Mucosa of rectum (tissue), 2 donors: Measurements from ENCODE around the gene CCL27.

Experiments used
- H3K27ac ChIP-seq, 2 donors: one replicate each; pipeline ENCODE4 v1.7.0; 2013; ENCODE audit warnings: inconsistent platforms in 2 of 2, low read depth in 2 of 2, low read length in 2 of 2
- H3K27me3 ChIP-seq, 2 donors: one replicate each; pipeline ENCODE4 v1.7.0; 2013; ENCODE audit warnings: low read length in 2 of 2; ENCODE audit not compliant: control insufficient read depth in 2 of 2, insufficient read depth in 2 of 2
- H3K36me3 ChIP-seq, 2 donors: one replicate each; pipeline ENCODE4 v1.7.0; 2013; ENCODE audit warnings: low read length in 2 of 2; ENCODE audit not compliant: control insufficient read depth in 2 of 2, insufficient read depth in 2 of 2
- H3K4me1 ChIP-seq, 2 donors: one replicate each; pipeline ENCODE4 v1.7.0; 2013; ENCODE audit warnings: low read length in 2 of 2, mild to moderate bottlenecking in 1 of 2; ENCODE audit not compliant: control insufficient read depth in 2 of 2, insufficient read depth in 2 of 2
- H3K4me3 ChIP-seq, 2 donors: one replicate each; pipeline ENCODE4 v1.7.0; 2013; ENCODE audit warnings: low read length in 2 of 2
- H3K9ac ChIP-seq, 2 donors: one replicate each; pipeline ENCODE4 v1.7.0; 2013; ENCODE audit warnings: low read length in 2 of 2, low read depth in 1 of 2, mild to moderate bottlenecking in 1 of 2
- H3K9me3 ChIP-seq, 2 donors: one replicate each; pipeline ENCODE4 v1.7.0; 2013; ENCODE audit warnings: low read length in 2 of 2; ENCODE audit not compliant: control insufficient read depth in 2 of 2
- donor health status: healthy.
- donor health status: Normal muscosa, but diverticular disease.

Gene CCL27, protein sequence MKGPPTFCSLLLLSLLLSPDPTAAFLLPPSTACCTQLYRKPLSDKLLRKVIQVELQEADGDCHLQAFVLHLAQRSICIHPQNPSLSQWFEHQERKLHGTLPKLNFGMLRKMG

GRCh38 chr9:34662526-34663302 is at the start of gene CCL27:
TSS of gene CCL27 (minus strand) at chr9:34662657. CDS start at chr9:34662633, 24 bp downstream.
- H3K27ac ChIP-seq, result no peak within 1 kb of the TSS
- H3K36me3 ChIP-seq, result no peaks in the 10 kb centered on the region
- no peak within 1 kb of the TSS for H3K4me3 ChIP-seq
- H3K9ac ChIP-seq, result no peak within 1 kb of the TSS
- H3K9me3 ChIP-seq, result no peaks in the 10 kb centered on the region
- H3K4me1 ChIP-seq, result peaks cover 13 to 19% of the 10 kb centered on the region in 2 donors
- no peaks in the 10 kb centered on the region for H3K27me3 ChIP-seq

DNA sequence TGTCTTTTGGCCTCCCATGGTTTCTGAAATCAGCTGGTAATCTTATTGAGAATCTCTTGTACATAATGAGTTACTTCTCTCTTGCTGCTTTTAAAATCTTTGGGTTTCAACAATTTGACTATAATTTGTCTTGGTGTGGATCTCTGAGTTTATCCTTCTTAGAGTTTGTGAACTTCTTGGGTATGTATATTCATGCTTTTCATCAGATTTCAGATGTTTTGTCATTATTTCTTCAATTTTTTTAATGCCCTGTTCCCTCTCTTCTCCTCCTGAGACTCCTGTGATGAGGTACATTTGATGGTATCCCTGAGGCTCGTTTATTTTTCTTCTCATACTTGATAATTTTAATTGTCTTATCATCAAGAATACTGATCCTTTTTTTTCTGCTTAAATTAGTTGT is 49.7 kb upstream of the CCL27 start:
- Histone ChIP-seq H3K27ac (no peak overlapping the region), H3K36me3 (no peaks in the 10 kb centered on the region), H3K9me3 (no peaks in the 10 kb centered on the region), H3K27me3 (peaks cover 0 to 6% of the 10 kb centered on the region in 2 donors), H3K4me3 (no peak overlapping the region), H3K9ac (no peak overlapping the region), H3K4me1 (peaks cover 0 to 2% of the 10 kb centered on the region in 2 donors)

GRCh38 chr9:34710023-34710422 is 47.6 kb upstream of the CCL27 start, which contains the start of gene CCL21:
TSS of gene CCL21 (minus strand) at chr9:34710136. CDS start at chr9:34710066, 70 bp downstream.
- H3K9me3 ChIP-seq, result no peaks in the 10 kb centered on the region
- peaks cover 0 to 2% of the 10 kb centered on the region in 2 donors for H3K4me1 ChIP-seq
- no peak within 1 kb of the TSS for H3K9ac ChIP-seq
- peaks cover 0 to 3% of the 10 kb centered on the region in 2 donors for H3K27me3 ChIP-seq
- peak within 1 kb of the TSS in 1 of 2 donors; percentile 9 for H3K27ac ChIP-seq
- no peaks in the 10 kb centered on the region for H3K36me3 ChIP-seq
- no peak within 1 kb of the TSS for H3K4me3 ChIP-seq

GRCh38 chr9:34709196-34709978 is 46.9 kb upstream of the CCL27 start:
- H3K9me3 ChIP-seq, result no peaks in the 10 kb centered on the region
- no peak overlapping the region for H3K4me3 ChIP-seq
- H3K27ac ChIP-seq, result peak overlapping the region in 1 of 2 donors; percentile 9
- H3K36me3 ChIP-seq, result no peaks in the 10 kb centered on the region
- peaks cover 0 to 3% of the 10 kb centered on the region in 2 donors for H3K27me3 ChIP-seq
- H3K9ac ChIP-seq, result no peak overlapping the region
- H3K4me1 ChIP-seq, result peaks cover 0 to 2% of the 10 kb centered on the region in 2 donors

DNA sequence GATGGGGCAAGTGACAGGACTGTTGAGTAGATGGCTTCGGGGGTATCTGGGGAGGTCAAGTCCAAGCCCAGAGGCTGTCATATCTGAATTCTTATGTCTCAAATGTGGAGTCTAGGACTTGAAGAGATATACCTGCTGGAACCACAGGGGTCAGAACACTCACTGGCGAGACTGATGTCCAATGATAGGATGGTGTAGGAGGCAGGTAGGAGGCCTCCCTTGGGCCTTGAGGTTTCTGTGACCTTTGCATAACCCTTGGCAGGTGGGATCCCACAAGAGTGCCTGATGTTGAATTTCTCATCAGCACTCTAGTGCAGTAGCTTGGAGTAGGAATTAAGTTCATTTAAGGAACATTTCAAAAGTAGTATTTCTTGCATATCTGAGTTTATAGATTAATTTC is 44.7 kb upstream of the CCL27 start:
- no peaks in the 10 kb centered on the region for H3K36me3 ChIP-seq
- H3K9me3 ChIP-seq, result no peaks in the 10 kb centered on the region
- H3K9ac ChIP-seq, result no peak overlapping the region
- H3K4me3 ChIP-seq, result no peak overlapping the region
- H3K4me1 ChIP-seq, result peaks cover 0 to 2% of the 10 kb centered on the region in 2 donors
- H3K27ac ChIP-seq, result no peak overlapping the region
- no peaks in the 10 kb centered on the region for H3K27me3 ChIP-seq

GRCh38 chr9:34701769-34702736 is 39.6 kb upstream of the CCL27 start:
- H3K4me3 ChIP-seq, result peak overlapping the region; percentile 69 to 80
- peaks cover 0 to 3% of the 10 kb centered on the region in 2 donors for H3K27me3 ChIP-seq
- no peaks in the 10 kb centered on the region for H3K36me3 ChIP-seq
- peak overlapping the region; percentile 67 for H3K27ac ChIP-seq
- H3K9me3 ChIP-seq, result no peaks in the 10 kb centered on the region
- peaks cover 3 to 5% of the 10 kb centered on the region in 2 donors for H3K4me1 ChIP-seq
- peak overlapping the region; percentile 49 to 52 for H3K9ac ChIP-seq

GRCh38 chr9:34701023-34701768 is 38.7 kb upstream of the CCL27 start:
- H3K36me3 ChIP-seq, result no peaks in the 10 kb centered on the region

DNA sequence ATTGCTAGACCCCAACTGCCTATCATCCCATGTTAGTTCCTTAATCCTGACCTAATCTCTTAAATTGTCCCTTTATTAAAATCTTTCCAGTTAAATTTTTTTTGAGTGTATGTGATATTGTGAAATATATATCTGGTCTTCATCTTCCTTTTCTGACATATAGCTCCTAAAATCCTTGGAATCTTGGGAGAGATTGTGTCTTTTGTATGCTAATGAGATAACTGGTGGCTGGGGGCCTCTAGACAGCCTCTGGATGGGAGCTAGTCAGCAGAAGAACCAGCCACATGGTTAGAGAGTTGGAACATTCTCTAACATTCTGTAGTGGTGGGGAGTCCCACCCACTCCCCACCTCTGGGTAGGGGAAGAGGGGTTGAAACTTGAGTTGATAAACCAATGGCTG is 32.4 kb upstream of the CCL27 start:
- Histone ChIP-seq H3K27ac (no peak overlapping the region), H3K36me3 (no peaks in the 10 kb centered on the region), H3K4me1 (peaks cover 0 to 3% of the 10 kb centered on the region in 2 donors), H3K9ac (no peak overlapping the region), H3K4me3 (no peak overlapping the region), H3K9me3 (no peaks in the 10 kb centered on the region), H3K27me3 (no peaks in the 10 kb centered on the region)

More at GRCh38 chr9:34701023-34701768, 38.7 kb upstream of the CCL27 start:
- H3K9me3 ChIP-seq, result no peaks in the 10 kb centered on the region
- peak overlapping the region in 1 of 2 donors; percentile 49 for H3K9ac ChIP-seq
- peak overlapping the region; percentile 67 for H3K27ac ChIP-seq
- H3K27me3 ChIP-seq, result peaks cover 0 to 3% of the 10 kb centered on the region in 2 donors
- peaks cover 3 to 5% of the 10 kb centered on the region in 2 donors for H3K4me1 ChIP-seq
- peak overlapping the region; percentile 69 to 80 for H3K4me3 ChIP-seq

DNA sequence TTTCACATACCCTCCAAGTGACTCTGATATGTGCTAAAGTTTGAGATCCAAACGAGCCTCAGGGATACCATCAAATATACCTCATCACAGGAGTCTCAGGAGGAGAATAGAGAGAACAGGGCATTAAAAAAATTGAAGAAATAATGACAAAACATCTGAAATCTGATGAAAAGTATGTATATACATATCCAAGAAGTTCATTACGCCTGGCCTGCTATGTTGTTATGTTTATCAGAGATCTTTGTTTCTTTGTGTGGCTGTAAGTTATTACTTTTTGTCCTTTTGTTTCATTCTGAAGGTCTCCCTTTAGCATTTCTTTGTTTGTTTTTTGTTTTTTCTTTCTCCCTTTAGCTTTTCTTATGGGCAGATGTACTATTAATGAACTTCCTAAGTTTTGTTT is 31.1 kb upstream of the CCL27 start:
- no peaks in the 10 kb centered on the region for H3K27me3 ChIP-seq

More for the DNA sequence above, 31.1 kb upstream of the CCL27 start:
- no peak overlapping the region for H3K4me3 ChIP-seq
- no peak overlapping the region for H3K9ac ChIP-seq
- no peaks in the 10 kb centered on the region for H3K9me3 ChIP-seq
- no peaks in the 10 kb centered on the region for H3K36me3 ChIP-seq
- peaks cover 4 to 7% of the 10 kb centered on the region in 2 donors for H3K4me1 ChIP-seq
- H3K27ac ChIP-seq, result no peak overlapping the region
